Activated CD4-positive, alpha-beta memory T cell treated with anti-CD3 and anti-CD28 coated beads for 36 hours (primary cell): ENCODE data around the gene CARMIL1. TPM values are rescaled to one million over a fixed set of nuclear protein-coding genes. Genes with fewer than 3 reads are reported as not detected.
A peak's percentile ranks its signal among the peaks of the same experiment; 100 is the strongest.

Experiments used
- CTCF ChIA-PET: fragments of 350-600 bp; sonication (Branson Sonifier 250); formaldehyde crosslinking; loops from one replicate; lab custom pipeline; 2021; ENCODE audit warnings: antibody characterized with exemption, inconsistent platforms; lab: Charles Lee
- POLR2A ChIA-PET: fragments of 350-600 bp; sonication (Branson Sonifier 250); formaldehyde crosslinking; loops from one replicate; lab custom pipeline; 2021; ENCODE audit warnings: antibody characterized with exemption; lab: Charles Lee
- DNase-seq: peaks from one replicate; pipeline ENCODE4 v3.0.0-alpha.2; 2020
- H3K27ac Mint-ChIP-seq: one replicate; pipeline ENCODE4 v1.8.0; 2021; ENCODE audit warnings: mixed read lengths
- H3K27me3 Mint-ChIP-seq: one replicate; pipeline ENCODE4 v1.8.0; 2021; ENCODE audit warnings: mixed read lengths
- H3K36me3 Mint-ChIP-seq: one replicate; pipeline ENCODE4 v1.8.0; 2021; ENCODE audit warnings: mixed read lengths
- H3K4me1 Mint-ChIP-seq: one replicate; pipeline ENCODE4 v1.8.0; 2021; ENCODE audit warnings: low read depth, mixed read lengths
- H3K4me3 Mint-ChIP-seq: one replicate; pipeline ENCODE4 v1.8.0; 2021; ENCODE audit warnings: mild to moderate bottlenecking, mixed read lengths
- H3K9me3 Mint-ChIP-seq: one replicate; pipeline ENCODE4 v1.8.0; 2021; ENCODE audit warnings: mixed read lengths
- intact Hi-C: fragments of 100-400 bp; cut with micrococcal nuclease; formaldehyde crosslinking; loops from one replicate; pipeline ENCODE4 v1.15.1; 2023
- total RNA-seq, 2 experiments: library from RNA; stranded (reverse); gene quantifications; one replicate each; pipeline ENCODE4 v1.2.3, GENCODE V29; 2021

CARMIL1 gene
- total RNA-seq, 2 experiments from 2014 or later = 2.4 to 2.7 TPM

DNA sequence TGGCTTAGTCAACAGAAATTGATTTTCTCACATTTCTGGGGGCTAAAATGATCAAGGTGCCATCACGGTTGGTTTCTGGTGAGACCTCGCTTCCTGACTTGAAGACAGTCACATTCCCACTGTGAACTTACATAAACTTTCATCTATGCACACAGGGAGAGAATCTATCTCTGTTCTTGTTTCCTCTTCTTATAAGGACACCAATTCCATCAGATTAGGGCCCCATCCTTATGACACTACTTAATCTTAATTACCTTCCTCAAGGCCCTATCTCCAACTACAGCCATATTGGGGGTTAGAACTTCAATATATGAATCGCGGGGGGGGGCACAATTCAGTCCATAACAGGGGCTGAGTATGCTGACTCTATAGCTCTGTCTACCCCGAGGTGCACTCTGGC, 362.2 kb downstream of the CARMIL1 start:
- Mint-ChIP-seq H3K27me3 (peaks cover 31% of the 10 kb centered on the region), H3K27ac (no peak overlapping the region), H3K36me3 (no peaks in the 10 kb centered on the region), H3K4me3 (no peak overlapping the region), H3K9me3 (peaks cover 4% of the 10 kb centered on the region), H3K4me1 (no peaks in the 10 kb centered on the region)
- no peak for DNase-seq
- CTCF ChIA-PET = interaction anchor here (0.7 to 1.1 kb wide), 3 partner anchors 9 to 85 kb away, joined by 3 to 4 read pairs (median 3); no protein-coding TSS in a partner anchor
- intact Hi-C loops = no loop called here
- POLR2A ChIA-PET = no interaction called here

DNA sequence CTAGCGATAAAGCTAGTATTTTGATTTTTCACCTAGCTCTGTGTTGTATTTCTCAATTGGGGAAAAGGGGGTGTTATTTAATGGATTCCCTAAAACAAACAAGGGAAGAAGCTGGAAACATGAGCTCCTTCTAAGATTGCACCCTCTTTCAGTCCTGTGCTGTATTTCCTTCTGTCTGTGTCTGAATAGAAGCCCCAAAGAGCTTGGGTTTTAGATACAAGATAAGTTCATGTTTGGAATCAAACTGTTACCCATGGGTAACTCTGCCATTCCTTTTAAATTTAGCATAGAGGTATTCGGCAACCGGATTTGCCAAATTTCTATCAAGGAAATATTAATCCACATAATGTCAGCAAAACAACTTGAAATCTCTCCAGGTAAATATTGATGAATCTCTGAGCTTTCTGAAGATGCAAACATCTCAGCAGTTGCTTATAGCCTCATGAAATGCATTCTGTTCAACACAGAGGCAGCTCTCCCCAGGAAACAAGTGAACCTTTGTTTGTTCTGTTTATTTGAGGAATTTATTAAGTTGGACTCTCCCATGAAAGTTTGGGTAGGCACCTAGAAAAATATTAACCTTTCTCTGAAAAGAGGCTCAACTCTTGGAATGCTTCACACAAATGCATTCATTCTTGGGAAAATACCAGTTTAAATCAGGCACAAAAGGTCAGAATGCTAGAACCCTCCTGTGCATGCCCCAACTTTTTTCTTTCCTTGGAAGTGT, 362.9 kb downstream of the CARMIL1 start:
- Mint-ChIP-seq H3K4me3 (no peak overlapping the region), H3K36me3 (no peaks in the 10 kb centered on the region), H3K27ac (no peak overlapping the region), H3K9me3 (peaks cover 4% of the 10 kb centered on the region), H3K4me1 (no peaks in the 10 kb centered on the region), H3K27me3 (peaks cover 31% of the 10 kb centered on the region)
- intact Hi-C loops = no loop called here
- ChIA-PET CTCF (interaction anchor here (0.7 to 1.1 kb wide), 2 partner anchors 8 to 86 kb away, joined by 3 to 4 read pairs; no protein-coding TSS in a partner anchor), POLR2A (no interaction called here)
- DNase-seq = no peak

DNA sequence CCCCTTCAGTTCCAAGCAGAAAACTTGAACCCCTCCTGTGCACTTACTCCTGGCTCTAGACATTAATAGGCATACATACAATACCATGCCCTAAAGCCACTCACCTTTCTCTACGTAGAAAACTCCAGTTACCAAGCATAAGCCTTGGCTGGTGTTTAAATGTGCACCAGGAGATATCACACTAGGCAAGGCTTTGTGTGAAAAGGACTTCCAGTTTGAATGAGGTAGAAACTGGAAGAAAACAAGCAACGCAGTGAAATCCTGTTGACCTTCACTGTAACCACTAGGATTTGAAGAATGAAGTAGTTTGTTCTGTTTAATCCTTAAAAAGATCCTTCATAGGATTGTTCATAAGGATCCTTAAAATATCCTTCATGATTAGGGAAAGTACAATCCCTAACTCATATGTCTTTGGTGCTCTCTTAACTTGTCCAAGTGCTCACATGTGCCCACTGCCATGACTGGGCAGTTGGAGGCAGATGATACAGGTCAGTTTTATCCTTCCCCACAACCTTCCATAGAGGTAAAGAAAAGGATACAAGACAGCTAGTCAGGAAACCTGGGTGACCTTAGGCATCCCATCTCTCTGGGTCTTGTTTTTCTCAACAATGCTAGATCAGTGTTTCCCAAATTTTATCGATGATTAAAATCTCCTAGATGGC, 363.6 kb downstream of the CARMIL1 start:
- Mint-ChIP-seq H3K4me1 (no peaks in the 10 kb centered on the region), H3K4me3 (no peak overlapping the region), H3K27me3 (peaks cover 31% of the 10 kb centered on the region), H3K36me3 (no peaks in the 10 kb centered on the region), H3K9me3 (peaks cover 4% of the 10 kb centered on the region), H3K27ac (no peak overlapping the region)
- CTCF ChIA-PET = no interaction called here
- intact Hi-C loops = no loop called here
- POLR2A ChIA-PET = no interaction called here
- no peak for DNase-seq

DNA sequence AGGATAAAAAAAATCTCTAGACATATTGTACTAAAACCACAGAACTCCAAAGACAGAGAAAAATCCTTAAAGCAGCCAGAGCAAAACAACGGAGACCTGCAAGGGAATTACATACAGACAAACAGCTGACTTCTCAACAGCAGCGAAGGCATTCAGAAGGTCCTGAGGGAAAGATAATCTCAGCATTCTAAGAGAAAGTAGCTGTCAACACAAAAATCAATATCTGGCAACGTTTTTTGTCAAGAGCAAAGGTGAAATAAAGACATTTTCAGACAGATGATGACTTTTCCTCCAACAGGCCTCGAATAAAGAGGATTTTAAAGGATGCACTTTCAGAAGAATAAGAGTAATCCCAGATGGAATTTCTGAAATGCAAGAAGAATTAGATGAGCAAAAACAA, 366.7 kb downstream of the CARMIL1 start:
- DNase-seq = no peak
- no peaks in the 10 kb centered on the region for H3K4me1 Mint-ChIP-seq
- H3K4me3 Mint-ChIP-seq = no peak overlapping the region
- CTCF ChIA-PET = interaction anchor here (0.7 kb wide), 1 partner anchor 74 kb away, joined by 3 read pairs; no protein-coding TSS in a partner anchor
- peaks cover 36% of the 10 kb centered on the region for H3K27me3 Mint-ChIP-seq
- no peaks in the 10 kb centered on the region for H3K36me3 Mint-ChIP-seq
- POLR2A ChIA-PET = no interaction called here
- H3K27ac Mint-ChIP-seq = no peak overlapping the region
- H3K9me3 Mint-ChIP-seq = peaks cover 4% of the 10 kb centered on the region
- intact Hi-C loops = no loop called here

DNA sequence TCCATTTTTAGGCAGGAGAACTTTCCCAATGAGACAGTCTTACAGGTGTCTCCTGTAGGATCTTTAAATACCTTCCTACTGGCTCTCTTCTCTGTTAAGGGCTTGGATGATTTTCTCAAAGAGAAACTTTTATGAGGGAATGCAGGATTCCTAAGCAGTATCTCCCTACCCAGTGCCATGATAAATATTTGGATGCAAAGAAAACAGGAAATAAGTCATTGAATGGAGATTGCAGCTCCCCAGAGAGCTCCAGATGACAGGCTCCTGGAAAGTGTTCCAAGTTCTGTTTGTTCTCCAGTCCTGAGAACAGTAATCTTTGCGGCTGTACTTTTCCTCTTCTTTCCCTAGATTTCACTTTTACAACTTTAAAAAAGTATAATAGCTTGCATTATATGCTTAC, 370.4 kb downstream of the CARMIL1 start:
- ChIA-PET POLR2A (no interaction called here), CTCF (interaction anchor here (0.6 kb wide), 1 partner anchor 8 kb away, joined by 4 read pairs; no protein-coding TSS in a partner anchor)
- no peak overlapping the region for H3K4me3 Mint-ChIP-seq
- H3K27ac Mint-ChIP-seq = no peak overlapping the region
- intact Hi-C loops = no loop called here
- no peaks in the 10 kb centered on the region for H3K36me3 Mint-ChIP-seq
- peaks cover 45% of the 10 kb centered on the region for H3K27me3 Mint-ChIP-seq
- H3K4me1 Mint-ChIP-seq = peaks cover 2% of the 10 kb centered on the region
- H3K9me3 Mint-ChIP-seq = no peaks in the 10 kb centered on the region
- no peak for DNase-seq

DNA sequence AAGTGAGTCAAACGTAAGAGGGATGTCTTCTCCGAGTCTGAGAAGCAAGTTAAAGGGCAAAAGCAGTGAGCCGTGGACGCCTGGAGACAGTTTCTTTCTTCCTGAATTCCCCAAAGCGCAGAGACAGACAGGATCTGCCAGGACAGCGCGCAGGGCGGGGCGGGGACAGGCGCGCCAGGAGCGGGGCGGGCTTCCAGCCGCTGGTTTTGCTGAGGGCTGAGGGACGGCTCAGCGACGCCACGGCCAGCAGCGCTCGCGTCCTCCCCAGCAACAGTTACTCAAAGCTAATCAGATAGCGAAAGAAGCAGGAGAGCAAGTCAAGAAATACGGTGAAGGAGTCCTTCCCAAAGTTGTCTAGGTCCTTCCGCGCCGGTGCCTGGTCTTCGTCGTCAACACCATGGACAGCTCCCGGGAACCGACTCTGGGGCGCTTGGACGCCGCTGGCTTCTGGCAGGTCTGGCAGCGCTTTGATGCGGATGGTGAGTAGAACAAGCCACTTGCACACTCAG, 372.9 kb downstream of the CARMIL1 start, which contains the start of gene SCGN:
Gene SCGN (plus strand): TSS at position 209 of the 509 bp plus-strand sequence. CDS start 189 bp downstream, at position 398.
- intact Hi-C loops = no loop called here
- no peaks in the 10 kb centered on the region for H3K9me3 Mint-ChIP-seq
- H3K27me3 Mint-ChIP-seq = peaks cover 43% of the 10 kb centered on the region
- H3K36me3 Mint-ChIP-seq = no peaks in the 10 kb centered on the region
- POLR2A ChIA-PET = no interaction called here
- CTCF ChIA-PET = no interaction called here
- H3K27ac Mint-ChIP-seq = no peak within 1 kb of the TSS
- H3K4me1 Mint-ChIP-seq = peaks cover 2% of the 10 kb centered on the region
- no peak within 1 kb of the TSS for H3K4me3 Mint-ChIP-seq
- peak; percentile 69 for DNase-seq

DNA sequence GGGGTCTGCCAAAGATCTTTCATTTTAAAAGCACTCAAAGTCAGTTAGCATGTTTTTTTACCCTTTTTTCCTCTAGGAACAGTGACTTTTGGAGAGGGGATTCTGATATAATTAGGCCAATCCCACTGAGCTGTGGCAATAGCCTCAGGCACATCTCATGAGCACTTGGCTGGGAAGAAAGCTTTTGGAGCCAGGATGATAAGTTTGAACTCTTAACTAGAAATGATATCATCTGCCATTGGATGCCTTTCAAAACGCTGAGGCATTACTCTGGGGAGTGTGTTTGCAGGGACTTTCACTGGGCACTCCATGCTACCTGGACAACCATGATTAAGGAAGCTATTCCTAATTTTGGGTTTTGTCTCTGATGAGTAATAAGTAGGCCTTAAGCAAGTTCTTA, 376.5 kb downstream of the CARMIL1 start:
- Mint-ChIP-seq H3K36me3 (no peaks in the 10 kb centered on the region), H3K4me1 (peaks cover 6% of the 10 kb centered on the region), H3K9me3 (no peaks in the 10 kb centered on the region), H3K27ac (no peak overlapping the region), H3K27me3 (peaks cover 42% of the 10 kb centered on the region), H3K4me3 (no peak overlapping the region)
- POLR2A ChIA-PET = no interaction called here
- CTCF ChIA-PET = no interaction called here
- intact Hi-C loops = no loop called here
- DNase-seq = no peak

DNA sequence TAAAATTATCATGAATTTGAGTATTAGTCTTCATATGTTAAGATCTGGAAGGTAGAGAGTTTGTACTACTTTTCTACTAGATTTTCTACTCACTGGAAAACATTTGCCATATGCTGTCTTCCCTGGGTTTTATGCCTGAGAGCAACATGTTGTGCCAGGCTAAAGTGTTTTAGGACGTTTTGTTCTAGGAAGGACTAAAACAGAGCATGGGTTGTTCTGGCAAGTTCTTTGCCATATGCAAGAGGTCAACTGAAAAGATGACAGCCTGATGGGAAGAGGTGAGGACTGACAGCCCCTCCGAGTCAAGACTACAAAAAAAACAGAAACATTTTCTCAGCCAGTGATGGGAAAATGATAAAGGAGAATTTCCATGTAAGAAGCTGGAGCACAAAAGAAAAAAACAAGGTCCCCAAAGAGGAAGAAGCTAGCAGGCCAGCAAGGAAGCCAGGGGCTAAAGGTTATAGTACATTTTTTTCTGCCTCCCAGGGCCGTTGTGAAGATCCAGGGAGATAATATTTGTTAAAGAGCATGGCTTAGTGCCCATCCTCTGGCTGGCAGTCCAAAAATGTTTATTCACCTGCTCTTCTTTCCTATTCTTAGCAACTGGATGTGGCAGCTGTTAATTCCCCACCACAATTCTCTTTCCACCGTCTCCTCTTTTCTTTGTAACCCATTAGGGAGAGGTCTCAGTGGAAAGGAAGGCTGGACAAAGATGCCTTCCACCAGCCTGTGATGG, 380.6 kb downstream of the CARMIL1 start:
- H3K36me3 Mint-ChIP-seq = no peaks in the 10 kb centered on the region
- intact Hi-C loops = no loop called here
- ChIA-PET CTCF (interaction anchor here (0.8 to 1.0 kb wide), 3 partner anchors 332 to 436 kb away, joined by 3 read pairs; no protein-coding TSS in a partner anchor), POLR2A (no interaction called here)
- H3K4me3 Mint-ChIP-seq = no peak overlapping the region
- H3K9me3 Mint-ChIP-seq = no peaks in the 10 kb centered on the region
- peaks cover 40% of the 10 kb centered on the region for H3K27me3 Mint-ChIP-seq
- no peak overlapping the region for H3K27ac Mint-ChIP-seq
- no peak for DNase-seq
- H3K4me1 Mint-ChIP-seq = peaks cover 3% of the 10 kb centered on the region

DNA sequence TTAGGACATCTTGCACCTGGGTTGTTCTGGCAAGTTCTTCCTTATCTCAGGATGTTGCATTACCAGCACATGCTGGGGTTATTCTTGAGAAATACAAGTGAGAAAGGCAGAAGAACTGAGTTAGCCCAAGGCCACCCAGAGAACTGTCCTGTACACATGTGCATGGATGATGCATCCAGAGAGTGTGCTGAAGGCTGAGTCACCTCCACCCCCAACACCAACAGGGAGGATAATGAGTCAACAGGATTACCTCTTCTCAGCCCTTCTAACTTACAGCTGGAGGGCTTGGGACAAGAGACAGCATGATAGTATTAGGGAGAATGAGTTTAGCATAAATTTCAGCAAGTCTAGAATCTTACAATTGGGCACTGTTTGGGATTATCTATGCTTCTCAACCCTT, 381.3 kb downstream of the CARMIL1 start:
- POLR2A ChIA-PET = no interaction called here
- peaks cover 35% of the 10 kb centered on the region for H3K27me3 Mint-ChIP-seq
- peak; percentile 67 for DNase-seq
- H3K36me3 Mint-ChIP-seq = no peaks in the 10 kb centered on the region
- no peaks in the 10 kb centered on the region for H3K9me3 Mint-ChIP-seq
- CTCF ChIA-PET = interaction anchor here (1.0 kb wide), 1 partner anchor 395 kb away, joined by 3 read pairs; no protein-coding TSS in a partner anchor
- H3K4me3 Mint-ChIP-seq = no peak overlapping the region
- H3K27ac Mint-ChIP-seq = no peak overlapping the region
- intact Hi-C loops = no loop called here
- peaks cover 3% of the 10 kb centered on the region for H3K4me1 Mint-ChIP-seq

DNA sequence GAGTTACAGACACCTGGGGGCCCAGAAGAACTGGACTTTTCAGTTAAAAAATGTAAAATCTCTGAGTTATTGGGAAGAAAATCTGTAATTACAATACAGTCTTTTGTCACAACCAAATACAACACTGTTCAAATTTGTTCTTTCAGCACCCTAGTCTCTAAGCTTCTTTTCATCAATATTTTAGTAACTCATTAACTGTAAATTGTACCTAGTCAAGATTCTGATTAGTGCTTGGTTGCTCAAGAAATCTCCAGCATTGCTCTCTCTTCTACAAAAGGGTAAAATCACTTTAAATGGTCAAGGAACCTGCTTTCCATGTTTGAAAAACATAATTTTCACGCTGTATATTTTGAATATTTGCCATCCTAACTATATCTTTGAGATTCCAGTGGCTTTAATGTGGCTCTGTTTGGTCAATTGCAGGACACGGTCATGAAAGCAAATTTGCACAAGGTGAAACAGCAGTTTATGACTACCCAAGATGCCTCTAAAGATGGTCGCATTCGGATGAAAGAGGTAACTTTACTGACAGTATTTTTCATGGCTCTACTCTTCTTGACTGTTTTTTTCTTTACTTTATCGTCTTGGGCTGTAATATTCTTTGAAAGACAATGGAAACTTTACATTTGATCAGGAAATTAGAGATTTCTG, 382.1 kb downstream of the CARMIL1 start:
- CTCF ChIA-PET = interaction anchor here (1.0 kb wide), 1 partner anchor 396 kb away, joined by 3 read pairs; no protein-coding TSS in a partner anchor
- H3K27ac Mint-ChIP-seq = no peak overlapping the region
- intact Hi-C loops = no loop called here
- DNase-seq = no peak
- no peak overlapping the region for H3K4me3 Mint-ChIP-seq
- peaks cover 35% of the 10 kb centered on the region for H3K27me3 Mint-ChIP-seq
- POLR2A ChIA-PET = no interaction called here
- no peaks in the 10 kb centered on the region for H3K9me3 Mint-ChIP-seq
- peaks cover 3% of the 10 kb centered on the region for H3K4me1 Mint-ChIP-seq
- no peaks in the 10 kb centered on the region for H3K36me3 Mint-ChIP-seq

DNA sequence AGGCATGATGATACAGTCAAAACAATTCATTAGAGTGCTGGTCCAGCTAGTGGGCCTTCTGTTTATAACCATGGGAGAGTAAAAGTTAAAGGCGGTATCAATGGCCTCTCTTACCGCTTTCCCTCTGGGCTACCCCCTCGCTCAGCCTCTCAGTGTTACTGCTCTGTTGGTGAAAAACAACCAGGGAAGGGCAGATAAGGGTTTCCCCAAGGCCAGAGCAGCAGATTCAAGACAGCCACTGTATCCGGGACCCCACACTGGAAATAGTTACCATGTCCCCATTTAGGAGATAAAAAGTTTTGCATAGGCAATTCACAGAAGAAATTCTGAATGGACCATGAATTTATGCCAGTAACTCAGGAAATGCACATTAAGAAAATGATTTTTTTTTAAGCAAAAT, 386.3 kb downstream of the CARMIL1 start:
- peaks cover 2% of the 10 kb centered on the region for H3K4me1 Mint-ChIP-seq
- no peak overlapping the region for H3K27ac Mint-ChIP-seq
- POLR2A ChIA-PET = no interaction called here
- intact Hi-C loops = no loop called here
- no peak for DNase-seq
- no peaks in the 10 kb centered on the region for H3K36me3 Mint-ChIP-seq
- H3K9me3 Mint-ChIP-seq = no peaks in the 10 kb centered on the region
- H3K27me3 Mint-ChIP-seq = peaks cover 24% of the 10 kb centered on the region
- CTCF ChIA-PET = no interaction called here
- no peak overlapping the region for H3K4me3 Mint-ChIP-seq
